WTC11 (cell line): ENCODE results near the gene KRTAP5-1. TPM values are rescaled to one million over a fixed set of nuclear protein-coding genes. Genes with fewer than 3 reads are reported as not detected.

Source experiments
- ATAC-seq: fragments of 200-7000 bp; cut with Tn5 transposase; 2 replicates; pipeline ENCODE4 v1.10.0; 2021; ENCODE audit warnings: mild to moderate bottlenecking, moderate library complexity
- CTCF ChIA-PET: fragments of 300-600 bp; sonication (Branson Sonifier 250); formaldehyde crosslinking; loops from one replicate; lab custom pipeline; 2021; ENCODE audit warnings: antibody characterized with exemption; lab: Charles Lee
- POLR2A ChIA-PET: fragments of 350-600 bp; sonication (Branson Sonifier 250); formaldehyde crosslinking; loops from one replicate; lab custom pipeline; 2021; ENCODE audit warnings: antibody characterized with exemption; lab: Charles Lee
- DNase-seq: peaks from one replicate; pipeline ENCODE4 v3.0.0; 2021; ENCODE audit warnings: low spot score
- H3K27ac Mint-ChIP-seq: 2 replicates; pipeline ENCODE4 v1.8.0; 2021; ENCODE audit warnings: mixed read lengths
- H3K27me3 Mint-ChIP-seq: 2 replicates; pipeline ENCODE4 v1.8.0; 2021; ENCODE audit warnings: low read depth, mild to moderate bottlenecking, moderate library complexity, mixed read lengths
- H3K36me3 Mint-ChIP-seq: 2 replicates; pipeline ENCODE4 v1.8.0; 2021; ENCODE audit warnings: mixed read lengths
- H3K4me1 Mint-ChIP-seq: 2 replicates; pipeline ENCODE4 v1.8.0; 2022; ENCODE audit warnings: mixed read lengths
- H3K4me3 Mint-ChIP-seq: 2 replicates; pipeline ENCODE4 v1.8.0; 2021; ENCODE audit warnings: mild to moderate bottlenecking, moderate library complexity, mixed read lengths
- H3K9me3 Mint-ChIP-seq: 2 replicates; pipeline ENCODE4 v1.8.0; 2021; ENCODE audit warnings: mixed read lengths
- CREM ChIP-seq: sonication (generic); formaldehyde crosslinking; IDR thresholded peaks from 2 replicates; pipeline ENCODE4 v1.8.1; 2022; ENCODE audit warnings: mild to moderate bottlenecking, missing genetic modification reagents, moderate library complexity
- FOXP4 ChIP-seq: sonication (generic); formaldehyde crosslinking; IDR thresholded peaks from 2 replicates; pipeline ENCODE4 v1.8.0; 2022; ENCODE audit warnings: mild to moderate bottlenecking, missing genetic modification reagents
- GABPB1 ChIP-seq: sonication (generic); formaldehyde crosslinking; IDR thresholded peaks from 2 replicates; pipeline ENCODE4 v1.8.1; 2023; ENCODE audit warnings: mild to moderate bottlenecking, missing genetic modification reagents
- HMGA2 ChIP-seq: fragments of 250-450 bp; sonication (Bioruptor Pico); IDR thresholded peaks from 2 replicates; pipeline ENCODE4 v1.4.0; 2021; ENCODE audit warnings: mild to moderate bottlenecking, moderate library complexity
- JAZF1 ChIP-seq: fragments of 250-450 bp; sonication (Bioruptor Pico); IDR thresholded peaks from 2 replicates; pipeline ENCODE4 v1.9.0; 2021; ENCODE audit warnings: moderate library complexity, mild to moderate bottlenecking, inconsistent platforms
- JUN ChIP-seq: sonication (generic); formaldehyde crosslinking; IDR thresholded peaks from 2 replicates; pipeline ENCODE4 v1.8.0; 2023; ENCODE audit warnings: mild to moderate bottlenecking, missing genetic modification reagents
- KAT7 ChIP-seq: sonication (generic); formaldehyde crosslinking; IDR thresholded peaks from 2 replicates; pipeline ENCODE4 v1.8.1; 2023; ENCODE audit warnings: missing genetic modification reagents, mild to moderate bottlenecking, borderline replicate concordance
- MYBL2 ChIP-seq: sonication (generic); formaldehyde crosslinking; IDR thresholded peaks from 2 replicates; pipeline ENCODE4 v1.8.1; 2023; ENCODE audit warnings: mild to moderate bottlenecking, moderate library complexity, missing genetic modification reagents
- NFE2L1 ChIP-seq: sonication (generic); formaldehyde crosslinking; IDR thresholded peaks from 2 replicates; pipeline ENCODE4 v1.8.1; 2023; ENCODE audit warnings: missing genetic modification reagents
- NFYB ChIP-seq: sonication (generic); formaldehyde crosslinking; conservative IDR thresholded peaks from 2 replicates; pipeline ENCODE4 v1.8.0; 2022; ENCODE audit warnings: low read depth, missing genetic modification reagents
- RELA ChIP-seq: sonication (generic); formaldehyde crosslinking; IDR thresholded peaks from 2 replicates; pipeline ENCODE4 v1.8.1; 2022; ENCODE audit warnings: missing genetic modification reagents, mild to moderate bottlenecking, borderline replicate concordance
- RORB ChIP-seq: fragments of 250-450 bp; sonication (Bioruptor Pico); IDR thresholded peaks from 2 replicates; pipeline ENCODE4 v1.9.0; 2021; ENCODE audit warnings: mild to moderate bottlenecking
- TEAD4 ChIP-seq: sonication (generic); formaldehyde crosslinking; IDR thresholded peaks from 2 replicates; pipeline ENCODE4 v1.8.0; 2022; ENCODE audit warnings: mild to moderate bottlenecking, missing genetic modification reagents
- TP53 ChIP-seq: sonication (generic); formaldehyde crosslinking; IDR thresholded peaks from 2 replicates; pipeline ENCODE4 v1.8.1; 2023; ENCODE audit warnings: mild to moderate bottlenecking, missing genetic modification reagents
- ZBTB21 ChIP-seq: sonication (generic); formaldehyde crosslinking; IDR thresholded peaks from 2 replicates; pipeline ENCODE4 v1.8.1; 2023; ENCODE audit warnings: mild to moderate bottlenecking, missing genetic modification reagents, borderline replicate concordance
- ZNF138 ChIP-seq: sonication (generic); formaldehyde crosslinking; conservative IDR thresholded peaks from 2 replicates; pipeline ENCODE4 v1.8.1; 2022; ENCODE audit warnings: mild to moderate bottlenecking, moderate library complexity, missing genetic modification reagents
- ZNF396 ChIP-seq: fragments of 250-450 bp; sonication (Bioruptor Pico); IDR thresholded peaks from 2 replicates; pipeline ENCODE4 v1.8.0; 2021; ENCODE audit warnings: mild to moderate bottlenecking, moderate library complexity, borderline replicate concordance
- ZNF416 ChIP-seq: fragments of 250-450 bp; sonication (Bioruptor Pico); IDR thresholded peaks from 2 replicates; pipeline ENCODE4 v1.9.0; 2021; ENCODE audit warnings: mild to moderate bottlenecking, inconsistent platforms
- ZNF671 ChIP-seq: fragments of 250-450 bp; sonication (Bioruptor Pico); IDR thresholded peaks from 2 replicates; pipeline ENCODE4 v1.8.0; 2021; ENCODE audit warnings: mild to moderate bottlenecking
- total RNA-seq: library from RNA; stranded (reverse); gene quantifications from 3 replicates; pipeline ENCODE4 v1.2.3, GENCODE V29; 2021
- TF ChIP-seq, protein P1 (sequence below): sonication (generic); formaldehyde crosslinking; IDR thresholded peaks from 2 replicates; pipeline ENCODE4 v1.8.1; 2023; ENCODE audit warnings: mild to moderate bottlenecking, missing genetic modification reagents, borderline replicate concordance
- TF ChIP-seq, protein P2 (sequence below): sonication (generic); formaldehyde crosslinking; IDR thresholded peaks from 2 replicates; pipeline ENCODE4 v1.8.1; 2023; ENCODE audit warnings: mild to moderate bottlenecking, missing genetic modification reagents, moderate library complexity
- TF ChIP-seq, protein P3 (sequence below): fragments of 250-450 bp; sonication (Bioruptor Pico); IDR thresholded peaks from 2 replicates; pipeline ENCODE4 v1.8.0; 2021; ENCODE audit warnings: mild to moderate bottlenecking

Gene KRTAP5-1
- total RNA-seq, 1 experiment from 2014 or later = not detected

- TF ChIP-seq TP53 = no peak
- no peak for TF ChIP-seq ZNF671 (CRISPR knock-in tag)
- TF ChIP-seq NFYB = no peak
- no peak for TF ChIP-seq ZBTB21
- TF ChIP-seq JAZF1 (CRISPR knock-in tag) = no peak
- no peak for TF ChIP-seq NFE2L1 (CRISPR knock-in tag)
- TF ChIP-seq CREM (CRISPR knock-in tag) = no peak
- TF ChIP-seq, protein P1, sequence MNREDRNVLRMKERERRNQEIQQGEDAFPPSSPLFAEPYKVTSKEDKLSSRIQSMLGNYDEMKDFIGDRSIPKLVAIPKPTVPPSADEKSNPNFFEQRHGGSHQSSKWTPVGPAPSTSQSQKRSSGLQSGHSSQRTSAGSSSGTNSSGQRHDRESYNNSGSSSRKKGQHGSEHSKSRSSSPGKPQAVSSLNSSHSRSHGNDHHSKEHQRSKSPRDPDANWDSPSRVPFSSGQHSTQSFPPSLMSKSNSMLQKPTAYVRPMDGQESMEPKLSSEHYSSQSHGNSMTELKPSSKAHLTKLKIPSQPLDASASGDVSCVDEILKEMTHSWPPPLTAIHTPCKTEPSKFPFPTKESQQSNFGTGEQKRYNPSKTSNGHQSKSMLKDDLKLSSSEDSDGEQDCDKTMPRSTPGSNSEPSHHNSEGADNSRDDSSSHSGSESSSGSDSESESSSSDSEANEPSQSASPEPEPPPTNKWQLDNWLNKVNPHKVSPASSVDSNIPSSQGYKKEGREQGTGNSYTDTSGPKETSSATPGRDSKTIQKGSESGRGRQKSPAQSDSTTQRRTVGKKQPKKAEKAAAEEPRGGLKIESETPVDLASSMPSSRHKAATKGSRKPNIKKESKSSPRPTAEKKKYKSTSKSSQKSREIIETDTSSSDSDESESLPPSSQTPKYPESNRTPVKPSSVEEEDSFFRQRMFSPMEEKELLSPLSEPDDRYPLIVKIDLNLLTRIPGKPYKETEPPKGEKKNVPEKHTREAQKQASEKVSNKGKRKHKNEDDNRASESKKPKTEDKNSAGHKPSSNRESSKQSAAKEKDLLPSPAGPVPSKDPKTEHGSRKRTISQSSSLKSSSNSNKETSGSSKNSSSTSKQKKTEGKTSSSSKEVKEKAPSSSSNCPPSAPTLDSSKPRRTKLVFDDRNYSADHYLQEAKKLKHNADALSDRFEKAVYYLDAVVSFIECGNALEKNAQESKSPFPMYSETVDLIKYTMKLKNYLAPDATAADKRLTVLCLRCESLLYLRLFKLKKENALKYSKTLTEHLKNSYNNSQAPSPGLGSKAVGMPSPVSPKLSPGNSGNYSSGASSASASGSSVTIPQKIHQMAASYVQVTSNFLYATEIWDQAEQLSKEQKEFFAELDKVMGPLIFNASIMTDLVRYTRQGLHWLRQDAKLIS (CRISPR knock-in tag) = no peak
These were observed 23.1 kb downstream of the KRTAP5-1 start (continued) for GRCh38 chr11:1561955-1562354.

DNA sequence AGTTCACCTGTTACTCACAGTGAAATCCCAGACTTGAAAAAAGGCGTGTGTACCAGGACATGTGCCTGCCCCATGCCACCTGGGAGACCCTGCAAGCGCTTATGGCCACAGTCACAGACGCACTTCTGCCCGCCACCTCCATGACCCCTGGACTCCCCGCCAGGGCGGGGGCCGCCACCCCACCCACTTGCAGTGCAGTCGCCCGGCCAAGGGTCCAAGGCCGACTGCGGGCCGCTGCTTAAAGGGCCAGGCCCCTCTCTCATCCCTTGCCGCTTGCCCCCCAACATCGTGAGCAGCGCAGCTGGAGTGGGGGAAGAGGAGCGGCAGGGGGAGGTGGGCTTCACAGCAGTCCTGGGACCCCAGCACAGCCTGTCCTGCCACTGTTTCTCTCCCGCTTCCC, 23.8 kb downstream of the KRTAP5-1 start:
- DNase-seq = no peak
- Mint-ChIP-seq H3K9me3 (no peaks in the 10 kb centered on the region), H3K27me3 (peaks cover 42% of the 10 kb centered on the region), H3K4me1 (peaks cover 14% of the 10 kb centered on the region), H3K27ac (no peak overlapping the region), H3K36me3 (no peaks in the 10 kb centered on the region), H3K4me3 (no peak overlapping the region)
- POLR2A ChIA-PET = no interaction called here
- CTCF ChIA-PET = interaction anchor here (5.3 kb wide), 1 partner anchor 15 kb away, joined by 72 read pairs; no protein-coding TSS in a partner anchor
- no peak for ATAC-seq
- TF ChIP-seq RELA (CRISPR knock-in tag) (no peak), TEAD4 (CRISPR knock-in tag) (no peak), JUN (CRISPR knock-in tag) (no peak), JAZF1 (CRISPR knock-in tag) (no peak), RORB (no peak), HMGA2 (CRISPR knock-in tag) (no peak), ZNF396 (CRISPR knock-in tag) (no peak), KAT7 (CRISPR knock-in tag) (no peak), ZNF138 (CRISPR knock-in tag) (no peak), GABPB1 (no peak), MYBL2 (CRISPR knock-in tag) (no peak)

DNA sequence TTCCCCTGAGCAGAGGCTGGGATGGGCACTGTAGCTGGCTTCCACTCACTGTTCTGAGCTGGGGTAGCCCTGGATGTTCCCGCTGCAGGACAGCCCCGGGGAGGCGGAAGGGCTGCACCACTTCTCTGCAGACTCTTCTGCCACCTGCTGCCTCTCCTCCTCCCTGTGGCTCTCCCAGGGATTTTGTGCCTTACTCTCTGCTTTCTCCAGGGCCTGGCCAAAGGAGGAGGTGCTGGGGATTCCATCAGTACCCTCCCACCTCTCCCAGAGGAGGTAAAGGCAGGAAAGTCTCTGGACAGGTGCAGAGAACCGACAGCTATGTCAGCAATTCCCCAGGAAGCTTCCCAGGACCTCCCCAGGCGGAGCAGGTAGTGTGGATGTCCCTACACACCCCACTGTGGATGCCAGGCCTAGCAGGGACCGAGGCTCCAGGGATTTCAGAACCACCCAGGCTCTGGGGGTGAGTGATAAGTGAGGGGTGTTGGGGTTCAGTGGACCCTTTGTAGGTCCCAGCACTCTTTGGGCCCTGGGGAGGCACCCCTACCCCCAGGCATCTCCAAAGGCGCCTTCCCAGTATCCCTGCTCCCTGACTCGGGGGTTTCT, 24.3 kb downstream of the KRTAP5-1 start:
- no peak for DNase-seq
- POLR2A ChIA-PET = interaction anchor here (3.2 kb wide), 1 partner anchor 13 kb away, joined by 16 read pairs; no protein-coding TSS in a partner anchor
- H3K27me3 Mint-ChIP-seq = peaks cover 45% of the 10 kb centered on the region
- no peak for ATAC-seq
- TF ChIP-seq ZNF138 (CRISPR knock-in tag) (no peak), CREM (CRISPR knock-in tag) (no peak), FOXP4 (CRISPR knock-in tag) (no peak), ZNF416 (CRISPR knock-in tag) (no peak), RELA (CRISPR knock-in tag) (no peak), ZBTB21 (no peak)
- TF ChIP-seq, protein P2, sequence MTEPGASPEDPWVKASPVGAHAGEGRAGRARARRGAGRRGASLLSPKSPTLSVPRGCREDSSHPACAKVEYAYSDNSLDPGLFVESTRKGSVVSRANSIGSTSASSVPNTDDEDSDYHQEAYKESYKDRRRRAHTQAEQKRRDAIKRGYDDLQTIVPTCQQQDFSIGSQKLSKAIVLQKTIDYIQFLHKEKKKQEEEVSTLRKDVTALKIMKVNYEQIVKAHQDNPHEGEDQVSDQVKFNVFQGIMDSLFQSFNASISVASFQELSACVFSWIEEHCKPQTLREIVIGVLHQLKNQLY (CRISPR knock-in tag) = no peak
- TF ChIP-seq, protein P3, sequence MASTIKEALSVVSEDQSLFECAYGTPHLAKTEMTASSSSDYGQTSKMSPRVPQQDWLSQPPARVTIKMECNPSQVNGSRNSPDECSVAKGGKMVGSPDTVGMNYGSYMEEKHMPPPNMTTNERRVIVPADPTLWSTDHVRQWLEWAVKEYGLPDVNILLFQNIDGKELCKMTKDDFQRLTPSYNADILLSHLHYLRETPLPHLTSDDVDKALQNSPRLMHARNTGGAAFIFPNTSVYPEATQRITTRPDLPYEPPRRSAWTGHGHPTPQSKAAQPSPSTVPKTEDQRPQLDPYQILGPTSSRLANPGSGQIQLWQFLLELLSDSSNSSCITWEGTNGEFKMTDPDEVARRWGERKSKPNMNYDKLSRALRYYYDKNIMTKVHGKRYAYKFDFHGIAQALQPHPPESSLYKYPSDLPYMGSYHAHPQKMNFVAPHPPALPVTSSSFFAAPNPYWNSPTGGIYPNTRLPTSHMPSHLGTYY = no peak
- TF ChIP-seq, all 79 proteins: peak for 0
- CTCF ChIA-PET = interaction anchor here (0.7 to 9.0 kb wide), 3 partner anchors 15 to 79 kb away, joined by 3 to 167 read pairs (median 72); no protein-coding TSS in a partner anchor
- no peak overlapping the region for H3K27ac Mint-ChIP-seq
- no peak overlapping the region for H3K4me3 Mint-ChIP-seq
- H3K9me3 Mint-ChIP-seq = no peaks in the 10 kb centered on the region
- H3K36me3 Mint-ChIP-seq = no peaks in the 10 kb centered on the region
- peaks cover 17% of the 10 kb centered on the region for H3K4me1 Mint-ChIP-seq
